Occipital lobe (tissue), 2 donors: Measurements from ENCODE around the gene CD2. TPM values are rescaled to one million over a fixed set of nuclear protein-coding genes. Genes with fewer than 3 reads are reported as not detected.

Experiments used
- DNase-seq: peaks from one replicate; lab custom pipeline; 2025; lab: John Stamatoyannopoulos, UW
- total RNA-seq: library from RNA; depleted of rRNA; stranded (reverse); fragments of >200 nt; gene quantifications from one replicate; pipeline ENCODE4 v1.2.3, GENCODE V29; 2014

Gene CD2
- not detected for total RNA-seq

- DNase-seq = no peak
These were observed at the start of gene CD2 for GRCh38 chr1:116754198-116754977. Gene CD2, plus strand, starts transcription at chr1:116754430. Its CDS starts 63 bp downstream, at chr1:116754493.

- DNase-seq = no peak
These were observed 48.1 kb upstream of the CD2 start for GRCh38 chr1:116706123-116706522.

- DNase-seq = no peak
These were observed 47.4 kb upstream of the CD2 start for GRCh38 chr1:116706841-116707240.

GRCh38 chr1:116708255-116708900 is 45.9 kb upstream of the CD2 start:
- DNase-seq = no peak

GRCh38 chr1:116709666-116710167 is 44.5 kb upstream of the CD2 start:
- no peak for DNase-seq

DNA sequence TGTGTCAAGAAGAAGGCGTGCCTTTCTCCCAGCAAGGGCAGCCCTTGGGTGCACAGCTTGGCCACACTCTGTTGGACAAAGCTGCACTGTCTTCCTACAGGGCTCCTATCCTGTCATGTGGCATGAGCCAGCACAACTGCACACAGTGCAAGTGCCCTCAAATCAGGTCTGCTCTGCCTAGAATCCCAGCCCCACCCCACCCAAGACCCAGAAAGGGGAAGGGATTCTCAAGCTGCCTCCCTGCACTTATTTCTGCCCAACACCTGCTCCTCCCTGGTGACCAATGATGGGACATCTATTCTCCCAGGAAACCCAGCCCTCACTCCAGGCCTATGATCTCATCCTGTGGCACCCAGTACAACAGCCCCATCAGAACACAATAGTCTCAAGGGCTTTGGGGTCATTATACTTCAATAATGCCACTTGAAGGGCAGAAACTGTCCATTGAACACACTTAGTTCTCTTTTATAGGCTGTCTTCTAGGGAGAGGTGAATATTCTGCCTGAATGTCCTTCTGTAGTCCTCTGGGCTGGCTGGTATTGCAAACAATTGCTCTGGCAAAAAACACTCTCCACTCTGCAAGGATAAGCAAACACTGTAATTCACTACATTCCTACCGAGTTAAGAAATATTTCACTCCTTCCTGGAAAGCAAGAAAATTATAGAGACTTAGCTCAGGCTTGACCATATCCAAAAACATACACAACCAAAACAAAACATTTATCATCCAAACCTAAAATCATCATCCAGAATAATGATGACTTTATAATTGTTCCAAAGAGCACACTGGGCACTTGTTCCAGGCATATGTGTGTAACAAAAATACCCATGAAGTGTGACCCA is 43.6 kb upstream of the CD2 start:
- no peak for DNase-seq

- no peak for DNase-seq
These were observed 42.9 kb upstream of the CD2 start for GRCh38 chr1:116711263-116711840.

- no peak for DNase-seq
These were observed 41.7 kb upstream of the CD2 start for GRCh38 chr1:116712510-116712909.

GRCh38 chr1:116713474-116713873 is 40.8 kb upstream of the CD2 start:
- DNase-seq = no peak

GRCh38 chr1:116716391-116716790 is 37.8 kb upstream of the CD2 start:
- DNase-seq = no peak

- no peak for DNase-seq
These were observed 36.9 kb upstream of the CD2 start for GRCh38 chr1:116717318-116717717.

DNA sequence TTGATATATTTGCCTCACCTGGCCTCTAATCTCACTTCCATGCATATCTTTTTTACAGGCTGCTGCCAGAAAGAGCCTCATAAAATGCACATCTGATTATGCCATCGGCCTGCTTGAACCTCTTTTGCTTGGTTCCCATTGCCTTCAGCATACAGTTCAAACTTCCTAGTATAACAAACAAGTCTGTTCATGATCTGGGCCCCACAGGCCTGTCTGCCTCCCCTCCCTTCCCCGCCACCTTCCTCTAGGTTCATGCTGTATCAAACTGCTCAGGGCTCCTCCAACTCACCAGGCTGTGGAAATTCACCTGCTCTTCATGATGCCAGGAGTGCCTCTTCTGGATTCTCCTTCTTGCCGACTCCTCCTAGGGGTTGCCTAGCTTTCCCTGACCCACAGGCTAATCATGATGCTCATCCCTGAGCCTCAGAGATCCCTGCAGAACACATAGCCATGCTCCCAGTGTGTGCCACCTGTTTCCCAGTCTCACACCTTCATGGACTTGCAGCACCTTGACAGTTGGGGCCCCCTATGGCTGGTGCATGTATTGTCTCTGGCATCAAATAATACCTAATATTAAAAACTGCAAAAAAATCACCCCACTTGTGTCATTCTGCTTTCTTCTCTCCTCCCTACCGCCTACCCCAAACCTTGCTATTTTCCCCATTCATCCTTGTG is 33.7 kb upstream of the CD2 start:
- DNase-seq = no peak

DNA sequence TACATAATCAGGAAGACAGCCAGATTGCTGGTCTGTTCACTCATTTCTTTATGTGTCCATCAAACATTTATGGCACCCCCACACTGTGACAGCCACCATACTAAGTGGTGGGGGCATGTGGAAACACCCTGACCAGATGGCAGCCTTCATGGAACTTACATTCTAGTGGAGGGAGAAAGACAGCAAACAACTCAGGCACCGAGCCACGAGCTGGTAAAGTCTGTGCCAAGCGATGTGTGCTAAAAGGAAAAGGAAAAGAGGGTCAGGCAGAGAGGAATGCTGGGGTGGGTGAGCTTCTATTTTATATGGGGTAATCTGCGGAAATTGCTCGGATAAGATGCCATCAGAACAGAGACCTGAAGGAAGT is 33.2 kb upstream of the CD2 start:
- DNase-seq = no peak

- no peak for DNase-seq
These were observed 32.7 kb upstream of the CD2 start for GRCh38 chr1:116721451-116722007.

DNA sequence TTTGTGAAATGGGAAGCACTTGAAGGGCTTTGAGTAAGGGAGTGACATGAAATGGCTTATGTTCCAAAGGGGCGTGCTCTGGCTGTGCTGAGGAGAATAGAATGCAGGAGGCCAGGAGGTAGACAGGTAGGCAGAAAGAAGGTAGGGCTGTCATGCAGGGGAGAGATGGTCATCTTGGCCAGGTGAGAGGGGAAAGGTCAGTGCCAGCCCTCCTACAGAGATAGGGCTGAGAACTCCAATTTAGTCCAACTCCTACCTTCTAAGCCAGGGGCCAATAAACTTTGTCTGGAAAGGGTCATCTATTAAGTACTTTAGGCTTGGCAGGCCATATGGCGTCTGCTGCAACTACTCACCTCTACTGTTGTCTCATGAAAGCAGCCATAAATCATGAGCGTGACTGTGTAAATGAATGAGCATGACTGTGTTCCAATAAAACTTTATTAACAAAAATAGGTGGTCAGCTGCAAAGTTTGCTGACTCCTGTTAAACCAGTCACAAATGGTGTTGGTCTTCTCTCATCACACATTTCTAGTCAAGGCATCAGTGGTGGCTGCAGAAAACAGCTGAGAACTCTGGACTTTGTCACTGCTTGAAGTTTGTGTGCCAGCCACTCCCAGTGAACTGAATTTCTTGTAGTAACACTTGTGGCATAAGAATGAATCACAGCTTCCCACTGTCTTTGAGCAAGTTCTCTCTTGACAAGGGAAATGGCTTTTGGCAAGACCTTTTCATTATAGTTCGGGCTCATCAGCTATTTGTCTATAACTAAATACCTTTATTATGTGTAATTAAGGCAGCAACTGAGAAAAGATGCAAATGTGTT is 32.0 kb upstream of the CD2 start:
- no peak for DNase-seq

DNA sequence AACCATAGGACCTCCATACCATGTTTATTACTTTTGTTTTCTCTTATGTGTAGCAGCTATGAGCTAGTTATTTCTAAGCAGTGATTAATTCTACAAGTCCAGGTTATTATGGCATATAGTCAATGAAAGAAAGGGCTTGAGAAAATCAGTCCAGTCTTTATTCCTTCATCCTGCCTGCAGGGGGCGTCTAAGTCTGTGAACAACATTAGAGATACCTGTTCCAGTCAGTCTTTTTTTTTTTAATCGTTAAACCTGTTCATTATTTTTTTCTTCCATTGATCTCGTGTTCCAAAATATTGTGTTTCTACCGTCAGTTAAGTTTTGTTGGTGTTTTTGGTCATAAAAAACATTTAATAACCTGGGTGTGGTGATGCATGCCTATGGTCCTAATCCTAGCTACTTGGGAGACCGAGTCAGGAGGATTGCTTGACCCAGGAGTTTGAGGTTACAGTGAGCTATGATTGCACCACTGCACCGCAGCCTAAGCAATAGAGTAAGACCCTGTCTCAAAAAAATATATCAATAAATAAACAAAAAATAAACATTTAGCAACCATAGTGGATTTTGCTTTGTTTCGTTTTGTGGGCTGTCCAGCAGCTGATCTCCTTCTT is 29.4 kb upstream of the CD2 start:
- DNase-seq = no peak

DNA sequence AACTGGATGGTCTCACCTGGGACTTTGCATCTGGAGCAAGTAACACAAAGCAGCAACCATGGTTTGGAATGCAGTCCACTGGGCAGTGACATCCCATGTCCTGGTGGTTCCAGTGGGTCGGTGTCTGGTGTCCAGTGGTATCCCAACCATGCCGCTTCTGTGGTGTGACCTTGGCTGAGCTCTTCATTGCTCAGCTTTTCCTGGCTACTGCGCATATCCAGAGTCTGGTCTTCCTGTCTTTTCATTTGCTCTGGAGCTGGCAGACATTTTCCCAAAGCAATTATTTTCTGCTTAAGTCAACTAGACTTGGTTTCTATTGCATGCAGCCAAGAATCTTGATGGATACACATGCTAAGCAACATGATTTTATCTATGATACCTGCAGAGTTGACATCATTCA is 28.4 kb upstream of the CD2 start:
- no peak for DNase-seq

DNA sequence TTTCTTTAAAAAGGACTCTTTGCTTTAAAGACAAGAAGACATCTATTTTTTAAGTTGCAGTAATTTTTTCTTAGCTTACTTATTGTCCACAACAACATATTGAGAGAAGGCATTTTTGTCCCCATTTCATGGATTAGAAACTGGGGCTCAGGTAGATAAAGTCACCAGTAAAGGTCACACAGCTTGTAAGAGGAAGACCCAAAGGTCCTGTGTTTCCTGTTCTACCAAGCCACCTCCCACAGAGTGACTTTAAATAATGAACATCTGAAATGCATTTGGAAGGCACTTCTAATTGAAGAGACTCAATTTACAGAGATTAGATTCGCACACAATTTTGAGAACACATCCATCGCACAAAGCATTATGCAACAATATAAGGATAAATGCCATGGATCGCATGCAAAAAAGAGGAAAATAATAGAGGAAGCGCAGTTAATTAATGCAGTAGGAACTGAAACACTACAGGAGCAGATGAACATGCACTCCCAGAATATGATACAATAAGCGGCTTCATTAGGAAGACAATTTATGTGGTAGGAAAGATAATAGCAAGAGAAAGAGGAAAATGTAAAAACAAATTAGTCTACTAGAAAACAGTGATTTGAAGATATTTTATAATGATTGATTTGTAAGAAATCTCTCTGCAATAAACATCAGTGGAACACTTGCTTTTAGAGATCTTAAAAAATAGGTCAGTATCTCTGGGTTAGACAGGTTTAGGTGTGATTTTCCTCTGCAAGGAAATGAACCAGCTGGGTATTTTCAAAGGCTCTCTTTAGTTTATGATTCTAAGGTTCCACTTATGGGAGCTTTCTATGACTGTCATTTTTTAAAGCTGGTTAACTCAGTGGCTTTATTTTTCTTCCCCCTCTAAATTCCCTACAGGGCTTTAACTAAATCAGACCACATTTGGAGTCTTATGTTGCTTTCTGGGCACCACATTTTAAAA is 27.1 kb upstream of the CD2 start:
- no peak for DNase-seq
